ENCODE data around the gene P2RY1. TPM values are rescaled to one million over a fixed set of nuclear protein-coding genes. Genes with fewer than 3 reads are reported as not detected.

The P2RY1 gene
- total RNA-seq, 1 experiment from 2014 or later = 6.3 TPM

DNA sequence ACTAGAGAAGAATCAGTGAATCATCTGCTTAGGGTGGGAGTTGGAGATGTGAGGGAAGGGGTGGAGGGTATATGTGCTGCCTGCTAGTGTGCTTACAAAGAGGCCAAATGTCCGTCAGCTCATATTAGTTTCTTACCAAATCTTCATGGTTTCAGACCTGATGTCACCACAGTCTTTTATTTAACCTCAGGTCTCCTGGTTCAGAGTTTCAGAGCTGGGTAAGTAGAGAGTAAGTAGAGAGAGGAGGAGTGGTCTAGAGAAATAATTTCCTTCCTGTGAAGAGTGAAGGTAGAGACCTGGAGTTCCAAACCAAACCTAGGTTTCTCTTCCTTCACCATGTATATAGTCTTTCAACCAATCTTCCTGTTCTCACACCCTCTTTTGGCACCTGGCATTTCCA lies 17.5 kb upstream of the P2RY1 start:
- Histone ChIP-seq H3K4me2 (ENCODE audit: insufficient read depth, insufficient read length, low read length) (no peak overlapping the region), H3K18ac (ENCODE audit: insufficient read length, low read depth, low read length) (no peak overlapping the region), H3K56ac (ENCODE audit: insufficient read length, low read depth, low read length) (no peak overlapping the region), H3T11ph (ENCODE audit: low read length) (no peak overlapping the region), H3K4me1 (ENCODE audit: insufficient read depth, low read length) (no peaks in the 10 kb centered on the region), H2BK12ac (ENCODE audit: insufficient read length, low read depth, low read length) (no peak overlapping the region), H2BK15ac (ENCODE audit: low read depth, low read length) (no peak overlapping the region), H2BK5ac (ENCODE audit: insufficient read length, low read length) (no peak overlapping the region), H3K9me3 (ENCODE audit: control insufficient read depth, low read depth, low read length) (no peaks in the 10 kb centered on the region), H2BK120ac (ENCODE audit: low read depth, low read length, poor library complexity, severe bottlenecking) (no peak overlapping the region), H3K23me2 (ENCODE audit: insufficient read length, low read depth, low read length, poor library complexity, severe bottlenecking) (no peaks in the 10 kb centered on the region), H3K79me1 (ENCODE audit: insufficient read depth, low read depth, low read length, poor library complexity, severe bottlenecking) (no peaks in the 10 kb centered on the region), H3K23ac (ENCODE audit: insufficient read length, low read depth, low read length) (no peak overlapping the region), H4K20me1 (ENCODE audit: control insufficient read depth, insufficient read depth, insufficient read length) (no peaks in the 10 kb centered on the region), H3K9ac (ENCODE audit: extremely low read depth, insufficient read length, low read length) (no peak overlapping the region), H2AK5ac (ENCODE audit: insufficient read length, low read length) (no peak overlapping the region), H3K4ac (ENCODE audit: low read depth, low read length) (no peak overlapping the region), H4K5ac (ENCODE audit: insufficient read length, low read depth, low read length) (no peak overlapping the region), H3K27ac (ENCODE audit: insufficient read length, low read depth, low read length) (no peak overlapping the region), H3K79me2 (ENCODE audit: insufficient read depth, low read length) (no peaks in the 10 kb centered on the region), H4K8ac (replicated peaks; ENCODE audit: insufficient read length, low read depth, low read length) (no peak overlapping the region), H3K14ac (ENCODE audit: insufficient read depth, low read length) (no peak overlapping the region), H2BK20ac (ENCODE audit: low read depth, low read length, poor library complexity, severe bottlenecking) (no peak overlapping the region), H2AFZ (ENCODE audit: low read length) (no peak overlapping the region), H3K27me3 (ENCODE audit: insufficient read depth, low read length) (no peaks in the 10 kb centered on the region), H4K91ac (ENCODE audit: insufficient read length, low read depth, low read length) (no peak overlapping the region)
- Mint-ChIP-seq H3K27ac (no peak overlapping the region), H3K36me3 (ENCODE audit: insufficient read depth in 1 of 3, low read depth in 3 of 3) (no peaks in the 10 kb centered on the region), H3K4me3 (no peak overlapping the region), H3K27me3 (ENCODE audit: low read depth) (no peaks in the 10 kb centered on the region), H3K4me1 (peaks cover 0 to 7% of the 10 kb centered on the region in 2 experiments; a peak in 2 of 4 replicates), H3K9me3 (no peaks in the 10 kb centered on the region)
- no peak for TF ChIP-seq CTCF (conservative IDR thresholded peaks at IDR 0.05)
- WGBS (ENCODE audit: extremely low coverage, insufficient read length, low lambda C conversion rate) = no CpG with 5 or more reads among the region's 1 CpG
- no peak for DNase-seq
